Lower leg skin (tissue), 3 donors: Measurements from ENCODE around the gene RAB3D.
A peak's percentile ranks its signal among the peaks of the same experiment; 100 is the strongest.

Experiments used
- POLR2A ChIP-seq, 2 donors: fragments of 450-650 bp; IDR thresholded peaks; one replicate each; pipeline ENCODE4 v1.6.1; 2016 to 2017; ENCODE audit warnings: antibody characterized with exemption in 2 of 2, mild to moderate bottlenecking in 1 of 2, moderate library complexity in 1 of 2
- TF ChIP-seq, protein P1 (sequence below), 3 donors: fragments of 450-650 bp; IDR thresholded peaks; one replicate each; pipeline ENCODE4 v1.5.1; 2016; ENCODE audit warnings: antibody characterized with exemption in 3 of 3, mild to moderate bottlenecking in 3 of 3, moderate library complexity in 2 of 3

DNA sequence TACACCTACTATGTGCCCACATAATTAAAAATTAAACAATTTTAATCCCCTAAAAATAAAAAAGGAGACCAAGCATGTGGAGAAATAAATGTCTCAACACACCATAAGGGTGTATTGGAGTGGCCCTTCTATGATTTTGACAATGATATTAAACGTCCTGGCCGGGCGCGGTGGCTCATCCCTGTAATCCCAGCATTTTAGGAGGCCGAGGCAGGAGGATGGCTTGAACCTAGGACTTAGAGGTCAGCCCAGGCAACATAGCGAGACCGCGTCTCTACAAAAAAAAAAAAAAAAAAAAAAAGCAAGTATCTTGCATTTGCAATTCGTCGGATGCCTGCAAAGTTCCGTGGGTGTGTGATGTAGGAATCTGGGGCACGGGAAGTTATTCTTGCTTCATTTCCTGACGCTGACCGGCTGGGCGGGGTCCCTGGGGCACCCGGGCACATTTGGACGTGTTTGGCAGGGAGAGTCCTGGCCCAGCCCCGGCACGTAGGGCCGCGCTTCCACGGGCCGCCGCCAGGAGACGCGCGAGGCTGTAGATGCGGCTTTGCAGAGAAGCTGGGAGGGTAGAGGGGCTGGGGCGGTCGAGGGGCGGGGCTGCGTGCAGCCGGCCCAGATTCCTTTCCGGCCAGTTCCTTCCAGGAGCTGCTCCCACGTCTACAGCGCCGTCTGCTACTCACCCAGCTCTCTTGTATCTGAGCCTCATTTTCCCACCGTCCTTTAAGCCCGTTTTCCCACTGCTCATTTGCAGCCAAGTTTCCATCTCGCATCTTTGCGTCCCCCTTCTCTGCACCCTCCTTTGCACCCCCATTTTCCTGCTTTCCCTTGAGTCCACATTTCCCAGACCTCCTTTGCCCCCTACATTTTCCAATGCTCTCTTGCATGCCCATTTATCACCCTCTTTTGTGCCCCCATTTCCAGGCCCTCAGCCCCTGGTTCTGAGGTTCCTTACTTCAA lies 45.7 kb downstream of the RAB3D start:
- TF ChIP-seq, protein P1, sequence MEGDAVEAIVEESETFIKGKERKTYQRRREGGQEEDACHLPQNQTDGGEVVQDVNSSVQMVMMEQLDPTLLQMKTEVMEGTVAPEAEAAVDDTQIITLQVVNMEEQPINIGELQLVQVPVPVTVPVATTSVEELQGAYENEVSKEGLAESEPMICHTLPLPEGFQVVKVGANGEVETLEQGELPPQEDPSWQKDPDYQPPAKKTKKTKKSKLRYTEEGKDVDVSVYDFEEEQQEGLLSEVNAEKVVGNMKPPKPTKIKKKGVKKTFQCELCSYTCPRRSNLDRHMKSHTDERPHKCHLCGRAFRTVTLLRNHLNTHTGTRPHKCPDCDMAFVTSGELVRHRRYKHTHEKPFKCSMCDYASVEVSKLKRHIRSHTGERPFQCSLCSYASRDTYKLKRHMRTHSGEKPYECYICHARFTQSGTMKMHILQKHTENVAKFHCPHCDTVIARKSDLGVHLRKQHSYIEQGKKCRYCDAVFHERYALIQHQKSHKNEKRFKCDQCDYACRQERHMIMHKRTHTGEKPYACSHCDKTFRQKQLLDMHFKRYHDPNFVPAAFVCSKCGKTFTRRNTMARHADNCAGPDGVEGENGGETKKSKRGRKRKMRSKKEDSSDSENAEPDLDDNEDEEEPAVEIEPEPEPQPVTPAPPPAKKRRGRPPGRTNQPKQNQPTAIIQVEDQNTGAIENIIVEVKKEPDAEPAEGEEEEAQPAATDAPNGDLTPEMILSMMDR (IDR thresholded peaks at IDR 0.05), result peak in 1 of 3 donors; percentile 97
- no peak for TF ChIP-seq POLR2A (IDR thresholded peaks at IDR 0.05)
